Stimulated activated naive CD4-positive, alpha-beta T cell treated with Interleukin-2 at 50 U/mL for 16 hours (primary cell): Measurements from ENCODE around the gene SOX13.

Source experiments
- DNase-seq: peaks from one replicate; lab custom pipeline; 2025; lab: John Stamatoyannopoulos, UW

The SOX13 gene

GRCh38 chr1:204065174-204065985 lies 7.5 kb upstream of the SOX13 start:
- DNase-seq = no peak

GRCh38 chr1:204065986-204066300 lies 7.0 kb upstream of the SOX13 start:
- DNase-seq = no peak

- no peak for DNase-seq
Observed at GRCh38 chr1:204067935-204068334, 5.0 kb upstream of the SOX13 start.

- DNase-seq = no peak
Observed at GRCh38 chr1:204069887-204070286, 3.0 kb upstream of the SOX13 start.

- DNase-seq = no peak
Observed at GRCh38 chr1:204070895-204071294, 2.0 kb upstream of the SOX13 start.

- DNase-seq = no peak
Observed at GRCh38 chr1:204073837-204074273, 940 bp downstream of the SOX13 start.

GRCh38 chr1:204074274-204075138 lies 1.6 kb downstream of the SOX13 start:
- no peak for DNase-seq

- DNase-seq = no peak
Observed at GRCh38 chr1:204075139-204075521, 2.2 kb downstream of the SOX13 start.

GRCh38 chr1:204075890-204076846 lies 3.3 kb downstream of the SOX13 start:
- DNase-seq = no peak

- DNase-seq = no peak
Observed at GRCh38 chr1:204076891-204077290, 4.0 kb downstream of the SOX13 start.

GRCh38 chr1:204077979-204078696 lies 5.2 kb downstream of the SOX13 start:
- DNase-seq = no peak

- DNase-seq = no peak
Observed at GRCh38 chr1:204079608-204079999, 6.7 kb downstream of the SOX13 start.

- no peak for DNase-seq
Observed at GRCh38 chr1:204080163-204080903, 7.4 kb downstream of the SOX13 start.

GRCh38 chr1:204081164-204081790 lies 8.4 kb downstream of the SOX13 start:
- DNase-seq = no peak

GRCh38 chr1:204081791-204082513 lies 9.0 kb downstream of the SOX13 start:
- DNase-seq = no peak

- no peak for DNase-seq
Observed at GRCh38 chr1:204083491-204083890, 10.6 kb downstream of the SOX13 start.

GRCh38 chr1:204084247-204084772 lies 11.4 kb downstream of the SOX13 start:
- DNase-seq = no peak

- DNase-seq = no peak
Observed at GRCh38 chr1:204085876-204086275, 13.0 kb downstream of the SOX13 start.

- DNase-seq = no peak
Observed at GRCh38 chr1:204087181-204087892, 14.4 kb downstream of the SOX13 start.
